Prostate gland (tissue), 2 donors: ENCODE results near the gene ZNF665. TPM values are rescaled to one million over a fixed set of nuclear protein-coding genes. Genes with fewer than 3 reads are reported as not detected.
"Not testable (repeated sequence)": the region's sequence is repeated elsewhere in the genome, so short reads cannot be mapped to it uniquely, and the experiment has no call there.

Experiments
- DNase-seq: peaks from one replicate; pipeline ENCODE4 v3.0.0-alpha.2; 2019; ENCODE audit warnings: low spot score
- H3K27ac ChIP-seq, 2 donors: fragments of 200-600 bp; sonication (generic); 2 replicates each; pipeline ENCODE4 v1.5.1; 2017 to 2019
- H3K27me3 ChIP-seq: fragments of 200-600 bp; sonication (generic); replicated peaks from 2 replicates; pipeline ENCODE4 v1.5.1; 2019; ENCODE audit not compliant: insufficient read depth
- H3K36me3 ChIP-seq, 2 donors: fragments of 200-600 bp; sonication (generic); 1 replicate in 1 of 2; 2 replicates in 1 of 2; pipeline versions ENCODE4 v1.5.1 to v1.8.1; 2017 to 2019
- H3K4me1 ChIP-seq: fragments of 200-600 bp; sonication (generic); replicated peaks from 2 replicates; pipeline ENCODE4 v1.5.1; 2019
- H3K4me3 ChIP-seq, 2 donors: fragments of 200-600 bp; sonication (generic); 2 replicates each; pipeline ENCODE4 v1.5.1; 2017 to 2019
- H3K9me3 ChIP-seq: fragments of 200-600 bp; sonication (generic); 2 replicates; pipeline ENCODE4 v1.5.1; 2017
- POLR2A ChIP-seq: fragments of 450-650 bp; IDR thresholded peaks from one replicate; pipeline ENCODE4 v1.6.1; 2016; ENCODE audit warnings: antibody characterized with exemption, mild to moderate bottlenecking
- POLR2AphosphoS5 ChIP-seq: sonication (generic); formaldehyde crosslinking; IDR thresholded peaks from one replicate; pipeline ENCODE4 v1.6.1; 2017; ENCODE audit warnings: antibody characterized with exemption
- WGBS: methylation state at CpG from one replicate; pipeline ENCODE4 v1.1.5; 2018; 5-methylcytosine and 5-hydroxymethylcytosine counted together
- intact Hi-C: fragments of 100-400 bp; cut with DNase I; formaldehyde crosslinking; loops from one replicate; pipeline ENCODE4 v1.14.2; 2022
- total RNA-seq, 2 donors: library from RNA; depleted of rRNA; stranded (reverse); fragments of >200 nt; gene quantifications; one replicate each; pipeline ENCODE4 v1.1.0, GENCODE V29; 2016
- TF ChIP-seq, protein P1 (sequence below), 4 experiments: fragments of 200-600 bp in 2 of 4; fragments of 450-650 bp in 2 of 4; sonication (generic) in 2 of 4; IDR thresholded peaks; 1 replicate in 3 of 4; 2 replicates in 1 of 4; pipeline ENCODE4 v1.5.1; 2016 to 2019; ENCODE audit warnings: antibody characterized with exemption in 4 of 4, mild to moderate bottlenecking in 2 of 4, moderate library complexity in 2 of 4

The ZNF665 gene
- total RNA-seq, 2 donors from 2014 or later = 4.7 to 26.1 TPM

DNA sequence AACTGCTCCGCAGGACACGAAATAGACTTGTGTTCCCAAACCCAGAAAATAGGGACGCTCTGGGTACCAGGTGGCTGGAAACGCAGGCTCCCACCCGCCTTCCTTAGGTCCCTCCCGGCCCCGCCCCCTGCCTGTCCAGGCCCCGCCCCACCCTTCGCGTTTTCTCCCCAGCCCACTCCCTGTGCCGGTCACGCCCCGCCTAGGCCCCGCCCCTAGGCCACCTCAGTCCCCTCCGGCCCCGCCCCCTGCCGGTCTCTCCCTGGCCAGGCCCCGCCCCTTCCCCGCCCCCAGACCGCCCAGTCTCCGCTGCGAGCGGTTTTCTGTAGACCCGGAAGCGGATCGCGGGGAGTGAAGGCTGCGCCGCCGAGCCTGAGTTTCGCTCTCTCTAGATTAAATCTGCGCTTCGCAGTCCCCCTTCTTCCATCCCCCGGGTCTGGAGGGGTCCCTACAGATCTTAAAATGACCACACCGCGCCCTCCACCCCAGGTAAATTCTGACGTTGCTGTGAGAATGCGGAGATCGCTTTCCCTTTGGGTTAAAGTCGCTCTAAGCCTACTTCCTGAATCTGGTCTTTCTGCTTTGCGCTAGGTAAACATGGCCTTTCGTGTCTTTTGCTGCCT lies 3.7 kb upstream of the ZNF665 start:
- H3K9me3 ChIP-seq = no peaks in the 10 kb centered on the region
- H3K36me3 ChIP-seq = no peaks in the 10 kb centered on the region
- peak overlapping the region; percentile 54 to 59 for H3K4me3 ChIP-seq
- H3K27me3 ChIP-seq = no peaks in the 10 kb centered on the region
- under 1% methylated on average over 33 of the region's 42 CpGs for WGBS
- no peaks in the 10 kb centered on the region for H3K4me1 ChIP-seq
- intact Hi-C loops = loop anchor here (5.0 to 10.0 kb wide), 4 partner anchors 138 to 548 kb away; partner anchors contain the start of genes ZNF816 and ZNF845
- H3K27ac ChIP-seq = peak overlapping the region; percentile 77 to 81
- peak; percentile 96 for DNase-seq
- peak; percentile 81 for TF ChIP-seq POLR2AphosphoS5
- TF ChIP-seq POLR2A = peak; percentile 81
- TF ChIP-seq, protein P1, sequence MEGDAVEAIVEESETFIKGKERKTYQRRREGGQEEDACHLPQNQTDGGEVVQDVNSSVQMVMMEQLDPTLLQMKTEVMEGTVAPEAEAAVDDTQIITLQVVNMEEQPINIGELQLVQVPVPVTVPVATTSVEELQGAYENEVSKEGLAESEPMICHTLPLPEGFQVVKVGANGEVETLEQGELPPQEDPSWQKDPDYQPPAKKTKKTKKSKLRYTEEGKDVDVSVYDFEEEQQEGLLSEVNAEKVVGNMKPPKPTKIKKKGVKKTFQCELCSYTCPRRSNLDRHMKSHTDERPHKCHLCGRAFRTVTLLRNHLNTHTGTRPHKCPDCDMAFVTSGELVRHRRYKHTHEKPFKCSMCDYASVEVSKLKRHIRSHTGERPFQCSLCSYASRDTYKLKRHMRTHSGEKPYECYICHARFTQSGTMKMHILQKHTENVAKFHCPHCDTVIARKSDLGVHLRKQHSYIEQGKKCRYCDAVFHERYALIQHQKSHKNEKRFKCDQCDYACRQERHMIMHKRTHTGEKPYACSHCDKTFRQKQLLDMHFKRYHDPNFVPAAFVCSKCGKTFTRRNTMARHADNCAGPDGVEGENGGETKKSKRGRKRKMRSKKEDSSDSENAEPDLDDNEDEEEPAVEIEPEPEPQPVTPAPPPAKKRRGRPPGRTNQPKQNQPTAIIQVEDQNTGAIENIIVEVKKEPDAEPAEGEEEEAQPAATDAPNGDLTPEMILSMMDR (IDR thresholded peaks at IDR 0.05) = peak in 1 of 4 experiments; percentile 16

- Histone ChIP-seq H3K36me3 (no peaks in the 10 kb centered on the region), H3K27ac (peak overlapping the region; percentile 41 to 42), H3K4me1 (no peaks in the 10 kb centered on the region), H3K9me3 (no peaks in the 10 kb centered on the region), H3K27me3 (no peaks in the 10 kb centered on the region), H3K4me3 (no peak overlapping the region)
- peak; percentile 83 for DNase-seq
- TF ChIP-seq, protein P1 (IDR thresholded peaks at IDR 0.05) = peak; percentile 71 to 94 (median 91)
- no peak for TF ChIP-seq POLR2A
- TF ChIP-seq POLR2AphosphoS5 = peak; percentile 84
- WGBS = 2% methylated on average over 3 of the region's 3 CpGs
- intact Hi-C loops = loop anchor here (5.0 to 10.0 kb wide), 4 partner anchors 139 to 549 kb away; partner anchors contain the start of genes ZNF816 and ZNF845
Measured at GRCh38 chr19:53195265-53195903, 2.2 kb upstream of the ZNF665 start.

DNA sequence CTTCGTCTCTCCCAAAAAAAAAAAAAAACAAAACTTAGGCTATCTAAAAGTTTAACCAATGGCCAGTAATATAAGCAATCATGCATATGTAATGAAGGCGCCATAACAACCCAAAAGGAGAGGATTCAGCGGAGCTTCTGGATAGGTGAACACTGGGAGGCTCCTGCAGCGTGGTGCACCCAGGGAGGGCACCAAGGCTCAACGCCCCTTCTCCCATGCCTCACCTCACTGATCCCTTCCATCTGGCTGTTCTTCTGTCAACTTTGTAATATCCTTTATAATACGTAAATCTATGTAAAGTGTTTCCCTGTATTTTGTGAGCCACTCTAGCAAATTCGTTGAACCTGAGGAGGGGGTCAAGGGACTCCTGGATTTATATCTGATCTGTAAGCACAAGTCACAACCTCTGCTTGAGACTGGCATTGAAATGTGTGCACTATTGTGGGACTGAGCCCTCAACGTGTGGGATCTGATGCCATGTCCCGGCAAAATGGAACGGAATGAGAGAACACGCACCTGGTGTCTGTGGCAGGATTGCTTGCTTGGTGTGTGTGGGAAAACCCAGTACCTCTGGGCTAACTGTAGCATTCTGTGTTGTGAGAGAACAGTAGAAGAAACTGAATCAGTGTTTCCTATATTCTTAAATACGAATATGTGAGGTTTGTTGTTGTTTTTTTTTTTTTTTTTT lies 521 bp upstream of the ZNF665 start:
- DNase-seq = no peak
- no peaks in the 10 kb centered on the region for H3K9me3 ChIP-seq
- no peaks in the 10 kb centered on the region for H3K27me3 ChIP-seq
- H3K4me3 ChIP-seq = peak overlapping the region; percentile 62 to 64
- H3K27ac ChIP-seq = no peak overlapping the region
- H3K4me1 ChIP-seq = no peaks in the 10 kb centered on the region
- 52% methylated on average over 12 of the region's 12 CpGs for WGBS
- TF ChIP-seq, protein P1 (IDR thresholded peaks at IDR 0.05) = no peak
- TF ChIP-seq POLR2AphosphoS5 (no peak), POLR2A (no peak)
- intact Hi-C loops = loop anchor here (10.0 kb wide), 3 partner anchors 141 to 551 kb away; partner anchors contain the start of genes ZNF816 and ZNF845
- no peaks in the 10 kb centered on the region for H3K36me3 ChIP-seq

DNA sequence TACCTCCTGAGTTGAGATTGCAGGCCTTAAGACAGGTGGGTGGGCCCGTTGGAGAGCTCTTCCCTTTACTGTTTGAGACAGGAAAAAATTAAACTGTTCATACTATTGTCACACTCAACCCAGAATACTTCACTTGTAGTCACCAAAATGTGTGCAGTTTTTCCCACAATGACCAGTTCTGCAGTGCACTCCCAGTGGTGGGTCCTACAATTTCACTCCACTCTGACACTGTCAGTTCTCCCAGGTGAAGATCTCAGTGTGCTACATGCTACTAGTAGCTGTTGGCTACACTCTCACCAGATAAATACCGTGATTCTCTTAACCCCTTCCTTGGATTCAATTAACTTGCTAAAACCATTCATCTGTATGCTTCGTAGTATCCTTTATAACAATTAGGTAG lies 2.9 kb downstream of the ZNF665 start:
- no peaks in the 10 kb centered on the region for H3K4me1 ChIP-seq
- no peaks in the 10 kb centered on the region for H3K36me3 ChIP-seq
- H3K4me3 ChIP-seq = no peak overlapping the region
- DNase-seq = no peak
- no peaks in the 10 kb centered on the region for H3K27me3 ChIP-seq
- intact Hi-C loops = loop anchor here (10.0 kb wide), 3 partner anchors 145 to 555 kb away; partner anchors contain the start of genes ZNF816 and ZNF845
- WGBS = 83% methylated on average over 3 of the region's 3 CpGs
- no peaks in the 10 kb centered on the region for H3K9me3 ChIP-seq
- no peak overlapping the region for H3K27ac ChIP-seq
- TF ChIP-seq POLR2A = no peak
- no peak for TF ChIP-seq POLR2AphosphoS5
- TF ChIP-seq, protein P1 (IDR thresholded peaks at IDR 0.05) = no peak

DNA sequence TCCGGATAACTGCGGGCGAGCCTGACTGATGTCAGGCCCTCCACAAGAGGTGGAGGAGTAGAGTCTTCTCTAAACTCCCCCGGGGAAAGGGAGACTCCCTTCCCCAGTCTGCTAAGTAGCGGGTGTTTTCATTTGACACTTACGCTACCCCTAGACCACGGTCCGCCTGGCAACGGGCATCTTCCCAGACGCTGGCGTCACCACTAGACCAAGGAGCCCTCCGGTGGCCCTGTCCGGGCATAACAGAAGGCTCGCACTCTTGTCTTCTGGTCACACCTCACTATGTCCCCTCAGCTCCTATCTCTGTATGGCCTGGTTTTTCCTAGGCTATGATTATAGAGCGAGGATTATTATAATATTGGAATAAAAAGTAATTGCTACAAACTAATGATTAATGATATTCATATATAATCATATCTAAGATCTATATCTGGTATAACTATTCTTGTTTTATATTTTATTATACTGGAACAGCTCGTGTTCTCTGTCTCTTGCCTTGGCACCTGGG lies 3.4 kb downstream of the ZNF665 start:
- not testable (repeated sequence) for H3K4me3 ChIP-seq, H3K36me3 ChIP-seq, H3K4me1 ChIP-seq, H3K27ac ChIP-seq, H3K27me3 ChIP-seq, H3K9me3 ChIP-seq, DNase-seq
- 72% methylated on average over 12 of the region's 16 CpGs for WGBS
- intact Hi-C loops = loop anchor here (10.0 kb wide), 3 partner anchors 145 to 555 kb away; partner anchors contain the start of genes ZNF816 and ZNF845

DNA sequence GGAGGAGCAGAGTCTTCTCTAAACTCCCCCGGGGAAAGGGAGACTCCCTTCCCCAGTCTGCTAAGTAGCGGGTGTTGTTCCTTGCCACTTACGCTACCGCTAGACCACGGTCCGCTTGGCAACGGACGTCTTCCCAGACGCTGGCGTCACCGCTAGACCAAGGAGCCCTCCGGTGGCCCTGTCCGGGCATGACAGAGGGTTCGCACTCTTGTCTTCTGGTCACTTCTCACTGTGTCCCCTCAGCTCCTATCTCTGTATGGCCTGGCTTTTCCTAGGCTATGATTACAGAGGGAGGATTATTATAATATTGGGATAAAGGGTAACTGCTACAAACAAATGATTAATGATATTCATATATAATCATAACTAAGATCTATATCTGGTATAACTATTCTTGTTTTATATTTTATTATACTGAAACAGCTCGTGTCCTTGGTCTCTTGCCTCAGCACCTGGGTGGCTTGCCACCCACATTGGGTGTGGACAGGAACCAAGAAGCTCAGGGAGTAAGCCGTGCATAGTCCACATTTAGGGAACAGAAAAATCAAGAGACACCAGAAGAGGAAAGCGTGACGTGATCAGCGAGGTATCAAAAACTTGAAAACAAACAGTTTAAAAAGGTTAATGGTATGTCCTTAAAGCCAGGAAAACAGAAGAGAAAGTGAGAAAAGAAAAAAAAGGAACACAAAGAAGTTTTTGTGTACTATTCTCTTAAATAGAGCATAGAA lies 7.8 kb downstream of the ZNF665 start:
- DNase-seq, H3K4me1 ChIP-seq, H3K4me3 ChIP-seq, H3K27ac ChIP-seq, H3K36me3 ChIP-seq, intact Hi-C loops, H3K9me3 ChIP-seq, H3K27me3 ChIP-seq: not testable (repeated sequence)
- 89% methylated on average over 17 of the region's 19 CpGs for WGBS
